Measurements from ENCODE around the gene ZNF425. TPM values are rescaled to one million over a fixed set of nuclear protein-coding genes. Genes with fewer than 3 reads are reported as not detected.

ZNF425 gene
- total RNA-seq, 1 donor from 2014 or later = 3.7 TPM

DNA sequence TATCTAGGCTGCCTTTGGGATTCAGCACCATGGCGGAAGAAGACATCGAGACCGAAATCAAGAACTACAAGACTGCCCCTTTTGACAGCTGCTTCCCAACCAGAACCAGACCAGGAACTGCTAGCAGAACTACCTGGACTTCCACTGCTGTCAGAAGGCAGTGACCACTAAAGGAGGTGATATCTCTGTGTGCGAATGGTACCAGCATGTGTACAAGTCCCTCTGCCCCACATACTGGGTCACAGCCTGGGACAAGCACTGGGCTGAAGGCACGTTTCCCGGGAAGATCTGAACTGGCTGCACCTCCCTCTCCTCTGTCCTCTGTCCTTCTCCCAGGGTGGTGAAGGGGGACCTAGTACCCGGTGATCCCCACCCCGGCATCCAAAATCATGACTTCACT is 72.2 kb downstream of the ZNF425 start:
- H3K27me3 ChIP-seq (ENCODE audit: control insufficient read depth, insufficient read depth, low read length) = no peaks in the 10 kb centered on the region
- no peak overlapping the region for H3K4me3 ChIP-seq (ENCODE audit: low read depth, low read length)
- DNase-seq (ENCODE audit: low read depth) (no peak), FAIRE-seq (no peak)
- TF ChIP-seq CTCF (IDR thresholded peaks at IDR 0.05; ENCODE audit: insufficient read depth, low read length, severe bottlenecking) = no peak
- H3K36me3 ChIP-seq (ENCODE audit: control insufficient read depth, insufficient read depth, low read length) = no peaks in the 10 kb centered on the region

- H3K4me3 ChIP-seq (ENCODE audit: low read depth, low read length) = no peak overlapping the region
Measured at GRCh38 chr7:149053384-149053783, 72.7 kb downstream of the ZNF425 start.

More at GRCh38 chr7:149053384-149053783, 72.7 kb downstream of the ZNF425 start:
- TF ChIP-seq CTCF (IDR thresholded peaks at IDR 0.05; ENCODE audit: insufficient read depth, low read length, severe bottlenecking) = no peak
- Histone ChIP-seq H3K27me3 (ENCODE audit: control insufficient read depth, insufficient read depth, low read length) (no peaks in the 10 kb centered on the region), H3K36me3 (ENCODE audit: control insufficient read depth, insufficient read depth, low read length) (no peaks in the 10 kb centered on the region)
- DNase-seq (ENCODE audit: low read depth) = no peak
- no peak for FAIRE-seq

Other genes with a start within 250 kb of the ZNF425 start
- 6.6 and 10.9 TPM in 2 replicates for gene EZH2, start 242.0 kb downstream of the ZNF425 start, total RNA-seq
- 219 and 414 TPM in 2 replicates for gene PDIA4, start 97.8 kb downstream of the ZNF425 start, total RNA-seq
- gene ZNF786, start 35.6 kb downstream of the ZNF425 start, total RNA-seq = 8.4 and 9.0 TPM in 2 replicates
- 10.0 and 12.5 TPM in 2 replicates for gene ZNF398, start 21.1 kb upstream of the ZNF425 start, total RNA-seq
- gene ZNF282, start 69.2 kb upstream of the ZNF425 start, total RNA-seq = 23.2 and 27.3 TPM in 2 replicates
- gene ZNF212, start 113.3 kb upstream of the ZNF425 start, total RNA-seq = 5.8 and 6.1 TPM in 2 replicates
- gene ZNF783, start 135.9 kb upstream of the ZNF425 start, total RNA-seq = 9.5 and 11.3 TPM in 2 replicates